Peyer's patch (tissue), 4 donors: Measurements from ENCODE around the gene DHCR24. TPM values are rescaled to one million over a fixed set of nuclear protein-coding genes. Genes with fewer than 3 reads are reported as not detected.
A peak's percentile ranks its signal among the peaks of the same experiment; 100 is the strongest.

Experiments
- DNase-seq, 3 donors: peaks; one replicate each; pipeline ENCODE4 v3.0.0-alpha.2; 2017 to 2019
- H3K27ac ChIP-seq, 4 donors: fragments of 200-600 bp; sonication (generic); one replicate each; pipeline ENCODE4 v1.5.1; 2016 to 2019
- H3K27me3 ChIP-seq, 2 donors: fragments of 200-600 bp; sonication (generic); one replicate each; pipeline ENCODE4 v1.5.1; 2019
- H3K36me3 ChIP-seq, 3 donors: fragments of 200-600 bp; sonication (generic); one replicate each; pipeline ENCODE4 v1.5.1; 2016 to 2019
- H3K4me1 ChIP-seq, 4 donors: fragments of 200-600 bp; sonication (generic); one replicate each; pipeline ENCODE4 v1.5.1; 2016 to 2019
- H3K4me3 ChIP-seq, 4 donors: fragments of 200-600 bp; sonication (generic); 1 replicate in 3 of 4; 2 replicates in 1 of 4; pipeline ENCODE4 v1.5.1; 2016 to 2019; ENCODE audit warnings: mild to moderate bottlenecking in 1 of 4
- H3K9me3 ChIP-seq, 4 donors: fragments of 200-600 bp; sonication (generic); one replicate each; pipeline ENCODE4 v1.5.1; 2016 to 2019; ENCODE audit warnings: mild to moderate bottlenecking in 1 of 4
- CTCF ChIP-seq, 6 experiments: fragments of 450-650 bp in 4 of 6; fragments of 200-600 bp in 2 of 6; sonication (generic) in 1 of 6; IDR thresholded peaks; one replicate each; pipeline ENCODE4 v1.5.1; 2017 to 2019; ENCODE audit warnings: antibody characterized with exemption in 6 of 6, mild to moderate bottlenecking in 3 of 6, moderate library complexity in 1 of 6
- POLR2A ChIP-seq, 2 donors: fragments of 450-650 bp; IDR thresholded peaks; one replicate each; pipeline ENCODE4 v1.5.1; 2017; ENCODE audit warnings: antibody characterized with exemption in 2 of 2, mild to moderate bottlenecking in 2 of 2, moderate library complexity in 2 of 2
- total RNA-seq, 4 donors: library from RNA; depleted of rRNA; stranded (reverse); fragments of >200 nt; gene quantifications; one replicate each; pipeline ENCODE4 v1.1.0, GENCODE V29; 2016

The DHCR24 gene
- total RNA-seq, 4 donors from 2014 or later: 15.7 to 119 (median 110) TPM

- Histone ChIP-seq H3K4me1 (no peaks in the 10 kb centered on the region), H3K9me3 (no peaks in the 10 kb centered on the region), H3K27ac (no peak overlapping the region), H3K36me3 (peaks cover 0 to 73% (median 0%) of the 10 kb centered on the region in 3 donors), H3K27me3 (no peaks in the 10 kb centered on the region), H3K4me3 (no peak overlapping the region)
- no peak for TF ChIP-seq CTCF (IDR thresholded peaks at IDR 0.05)
- TF ChIP-seq POLR2A (IDR thresholded peaks at IDR 0.05): no peak
- no peak for DNase-seq
Measured at GRCh38 chr1:54870869-54871268, 16.1 kb downstream of the DHCR24 start.

- H3K27me3 ChIP-seq: no peaks in the 10 kb centered on the region
- H3K4me3 ChIP-seq: no peak overlapping the region
- peak overlapping the region in 1 of 4 donors; percentile 19 for H3K27ac ChIP-seq
- peaks cover 0 to 70% (median 0%) of the 10 kb centered on the region in 3 donors for H3K36me3 ChIP-seq
- H3K4me1 ChIP-seq: no peaks in the 10 kb centered on the region
- no peak for DNase-seq
- no peaks in the 10 kb centered on the region for H3K9me3 ChIP-seq
- no peak for TF ChIP-seq CTCF (IDR thresholded peaks at IDR 0.05)
Measured at GRCh38 chr1:54869173-54869851, 17.7 kb downstream of the DHCR24 start.

GRCh38 chr1:54867717-54868057 is 19.3 kb downstream of the DHCR24 start:
- no peak overlapping the region for H3K27ac ChIP-seq
- no peak for TF ChIP-seq POLR2A (IDR thresholded peaks at IDR 0.05)
- no peak for TF ChIP-seq CTCF (IDR thresholded peaks at IDR 0.05)
- H3K27me3 ChIP-seq: no peaks in the 10 kb centered on the region
- H3K4me1 ChIP-seq: no peaks in the 10 kb centered on the region
- H3K36me3 ChIP-seq: peaks cover 0 to 65% (median 0%) of the 10 kb centered on the region in 3 donors
- no peak for DNase-seq
- no peaks in the 10 kb centered on the region for H3K9me3 ChIP-seq
- no peak overlapping the region for H3K4me3 ChIP-seq

- H3K9me3 ChIP-seq: no peaks in the 10 kb centered on the region
- no peaks in the 10 kb centered on the region for H3K4me1 ChIP-seq
- TF ChIP-seq POLR2A (IDR thresholded peaks at IDR 0.05): no peak
- no peak for TF ChIP-seq CTCF (IDR thresholded peaks at IDR 0.05)
- no peaks in the 10 kb centered on the region for H3K27me3 ChIP-seq
- no peak overlapping the region for H3K4me3 ChIP-seq
- peak in 1 of 3 donors; percentile 51 for DNase-seq
- peak overlapping the region in 1 of 4 donors; percentile 3 for H3K27ac ChIP-seq
- peaks cover 0 to 64% (median 0%) of the 10 kb centered on the region in 3 donors for H3K36me3 ChIP-seq
Measured at GRCh38 chr1:54866801-54867716, 19.9 kb downstream of the DHCR24 start.

- Histone ChIP-seq H3K27me3 (no peaks in the 10 kb centered on the region), H3K36me3 (peaks cover 0 to 62% (median 0%) of the 10 kb centered on the region in 3 donors), H3K4me3 (no peak overlapping the region), H3K9me3 (no peaks in the 10 kb centered on the region), H3K4me1 (no peaks in the 10 kb centered on the region), H3K27ac (no peak overlapping the region)
- no peak for TF ChIP-seq POLR2A (IDR thresholded peaks at IDR 0.05)
- TF ChIP-seq CTCF (IDR thresholded peaks at IDR 0.05): no peak
- no peak for DNase-seq
Measured at GRCh38 chr1:54865238-54866073, 21.5 kb downstream of the DHCR24 start.
